Measurements from ENCODE around the gene TIGIT.

Gene TIGIT

GRCh38 chr3:114351123-114351821, 57.4 kb downstream of the TIGIT start:
- no peak for DNase-seq (ENCODE audit: low read depth in 3 of 3)

- DNase-seq (ENCODE audit: low read depth in 3 of 3): no peak
These were observed 58.0 kb downstream of the TIGIT start for GRCh38 chr3:114351822-114352145.

DNA sequence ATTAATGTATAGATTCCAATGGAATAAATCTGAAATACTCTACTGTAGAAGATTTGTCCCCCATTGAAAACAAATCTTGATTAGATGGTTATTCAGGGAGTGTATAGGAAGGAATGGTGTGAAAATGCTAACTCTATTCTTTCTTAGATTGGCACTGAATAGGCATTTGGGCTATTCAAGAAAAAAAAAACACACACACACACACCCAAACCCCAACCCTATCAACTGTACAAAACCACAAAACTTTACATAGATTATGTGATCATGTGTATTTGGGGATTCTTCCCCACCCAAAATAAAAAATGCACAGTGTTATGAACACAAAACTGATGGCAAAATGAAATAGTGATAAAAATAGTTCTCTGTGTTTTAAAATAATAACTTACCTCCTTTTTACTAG, 61.8 kb downstream of the TIGIT start:
- DNase-seq (ENCODE audit: low read depth in 3 of 3): no peak

- DNase-seq (ENCODE audit: low read depth in 3 of 3): no peak
These were observed 62.2 kb downstream of the TIGIT start for GRCh38 chr3:114356066-114356465.

GRCh38 chr3:114356525-114356924, 62.7 kb downstream of the TIGIT start:
- DNase-seq (ENCODE audit: low read depth in 3 of 3): no peak
